ENCODE results near the gene FAM98A. TPM values are rescaled to one million over a fixed set of nuclear protein-coding genes. Genes with fewer than 3 reads are reported as not detected.

The FAM98A gene
- total RNA-seq (10 to 100 TPM; 32.7 to 38.2 TPM), polyA plus RNA-seq (10 to 100 TPM in 1 of 2 donors, 1 to 10 TPM in 1; 6.6 to 22.9 TPM)

GRCh38 chr2:33599175-33599942 lies at the start of gene FAM98A:
TSS of gene FAM98A (minus strand) at chr2:33599299. CDS start at chr2:33599221, 78 bp downstream.
- H3K27ac ChIP-seq (ENCODE audit: low read depth, low read length), result peak within 1 kb of the TSS; percentile 80
- Mint-ChIP-seq H3K36me3 (peaks cover 6 to 19% of the 10 kb centered on the region in 2 donors), H3K27ac (peak within 1 kb of the TSS; percentile 90 to 99 (median 97)), H3K9me3 (peaks cover 0 to 2% (median 0%) of the 10 kb centered on the region in 8 donors), H3K27me3 (no peaks in the 10 kb centered on the region), H3K4me3 (peak within 1 kb of the TSS; percentile 94 to 100 (median 98)), H3K4me1 (peaks cover 23 to 44% (median 35%) of the 10 kb centered on the region in 4 donors)
- peak; percentile 98 to 99 (median 99) for DNase-seq
- ChIA-PET POLR2A (ENCODE audit: partially characterized antibody) (interaction anchor here (0.7 to 3.3 kb wide), 8 partner anchors 13 to 1560 kb away, joined by 3 to 50 read pairs (median 4); partner anchors contain the start of genes DPY30, RASGRP3, SLC30A6 and TTC27), CTCF (ENCODE audit: partially characterized antibody) (interaction anchor here (0.9 to 4.3 kb wide), 5 partner anchors 11 to 227 kb away, joined by 3 to 30 read pairs (median 11); partner anchors contain the start of gene RASGRP3)
- H3K9me3 ChIP-seq (ENCODE audit: control insufficient read depth in 1 of 2, low read length in 2 of 2), result no peaks in the 10 kb centered on the region
- H3K4me3 ChIP-seq (ENCODE audit: low read length in 2 of 2), result peak within 1 kb of the TSS; percentile 63 to 96
- no peaks in the 10 kb centered on the region for H3K36me3 ChIP-seq (ENCODE audit: insufficient read depth, low read length)
- H3K4me1 ChIP-seq (ENCODE audit: insufficient read depth, low read length), result peaks cover 32% of the 10 kb centered on the region
- intact Hi-C loops (cut with micrococcal nuclease), result loop anchor here (1.0 to 5.0 kb wide), 4 partner anchors 16 to 1242 kb away; partner anchors contain the start of genes BIRC6 and TTC27
- H3K27me3 ChIP-seq (ENCODE audit: insufficient read depth, low read length), result no peaks in the 10 kb centered on the region

- H3K4me3 ChIP-seq (ENCODE audit: low read length in 2 of 2), result no peak overlapping the region
- H3K27me3 ChIP-seq (ENCODE audit: insufficient read depth, low read length), result no peaks in the 10 kb centered on the region
- no peaks in the 10 kb centered on the region for H3K36me3 ChIP-seq (ENCODE audit: insufficient read depth, low read length)
- no peaks in the 10 kb centered on the region for H3K4me1 Mint-ChIP-seq
- peaks cover 0 to 3% of the 10 kb centered on the region in 2 donors for H3K36me3 Mint-ChIP-seq
- no peak overlapping the region for H3K27ac Mint-ChIP-seq
- H3K4me3 Mint-ChIP-seq, result no peak overlapping the region
- POLR2A ChIA-PET (ENCODE audit: partially characterized antibody), result no interaction called here
- no peak overlapping the region for H3K27ac ChIP-seq (ENCODE audit: low read depth, low read length)
- peaks cover 3 to 19% (median 10%) of the 10 kb centered on the region in 8 donors for H3K9me3 Mint-ChIP-seq
- CTCF ChIA-PET (ENCODE audit: partially characterized antibody), result no interaction called here
- no peak for DNase-seq
- intact Hi-C loops (cut with micrococcal nuclease), result no loop called here
- no peaks in the 10 kb centered on the region for H3K4me1 ChIP-seq (ENCODE audit: insufficient read depth, low read length)
- H3K27me3 Mint-ChIP-seq, result peaks cover 7% of the 10 kb centered on the region in 2 donors
- H3K9me3 ChIP-seq (ENCODE audit: control insufficient read depth in 1 of 2, low read length in 2 of 2), result no peaks in the 10 kb centered on the region
Observed at GRCh38 chr2:33645861-33646260, 46.8 kb upstream of the FAM98A start.

- POLR2A ChIA-PET (ENCODE audit: partially characterized antibody), result no interaction called here
Observed at GRCh38 chr2:33644215-33644614, 45.1 kb upstream of the FAM98A start.

GRCh38 chr2:33636001-33636400 lies 36.9 kb upstream of the FAM98A start:
- Mint-ChIP-seq H3K4me3 (no peak overlapping the region), H3K9me3 (no peaks in the 10 kb centered on the region), H3K36me3 (no peaks in the 10 kb centered on the region), H3K27ac (no peak overlapping the region), H3K4me1 (no peaks in the 10 kb centered on the region), H3K27me3 (no peaks in the 10 kb centered on the region)
- Histone ChIP-seq H3K27ac (ENCODE audit: low read depth, low read length) (no peak overlapping the region), H3K36me3 (ENCODE audit: insufficient read depth, low read length) (no peaks in the 10 kb centered on the region), H3K4me3 (ENCODE audit: low read length in 2 of 2) (no peak overlapping the region), H3K9me3 (ENCODE audit: control insufficient read depth in 1 of 2, low read length in 2 of 2) (no peaks in the 10 kb centered on the region), H3K27me3 (ENCODE audit: insufficient read depth, low read length) (no peaks in the 10 kb centered on the region), H3K4me1 (ENCODE audit: insufficient read depth, low read length) (no peaks in the 10 kb centered on the region)
- no peak for DNase-seq
- intact Hi-C loops (cut with micrococcal nuclease), result no loop called here
- POLR2A ChIA-PET (ENCODE audit: partially characterized antibody), result no interaction called here
- CTCF ChIA-PET (ENCODE audit: partially characterized antibody), result interaction anchor here (1.0 kb wide), 1 partner anchor 9 kb away, joined by 3 read pairs; no protein-coding TSS in a partner anchor

More at GRCh38 chr2:33644215-33644614, 45.1 kb upstream of the FAM98A start:
- DNase-seq, result no peak
- Mint-ChIP-seq H3K4me3 (no peak overlapping the region), H3K27me3 (peaks cover 5% of the 10 kb centered on the region in 2 donors), H3K9me3 (peaks cover 0 to 19% (median 10%) of the 10 kb centered on the region in 8 donors), H3K27ac (no peak overlapping the region), H3K4me1 (no peaks in the 10 kb centered on the region), H3K36me3 (peaks cover 0 to 3% of the 10 kb centered on the region in 2 donors)
- H3K27me3 ChIP-seq (ENCODE audit: insufficient read depth, low read length), result no peaks in the 10 kb centered on the region
- CTCF ChIA-PET (ENCODE audit: partially characterized antibody), result no interaction called here
- no peaks in the 10 kb centered on the region for H3K4me1 ChIP-seq (ENCODE audit: insufficient read depth, low read length)
- no peak overlapping the region for H3K27ac ChIP-seq (ENCODE audit: low read depth, low read length)
- H3K9me3 ChIP-seq (ENCODE audit: control insufficient read depth in 1 of 2, low read length in 2 of 2), result no peaks in the 10 kb centered on the region
- H3K4me3 ChIP-seq (ENCODE audit: low read length in 2 of 2), result no peak overlapping the region
- intact Hi-C loops (cut with micrococcal nuclease), result no loop called here
- no peaks in the 10 kb centered on the region for H3K36me3 ChIP-seq (ENCODE audit: insufficient read depth, low read length)

DNA sequence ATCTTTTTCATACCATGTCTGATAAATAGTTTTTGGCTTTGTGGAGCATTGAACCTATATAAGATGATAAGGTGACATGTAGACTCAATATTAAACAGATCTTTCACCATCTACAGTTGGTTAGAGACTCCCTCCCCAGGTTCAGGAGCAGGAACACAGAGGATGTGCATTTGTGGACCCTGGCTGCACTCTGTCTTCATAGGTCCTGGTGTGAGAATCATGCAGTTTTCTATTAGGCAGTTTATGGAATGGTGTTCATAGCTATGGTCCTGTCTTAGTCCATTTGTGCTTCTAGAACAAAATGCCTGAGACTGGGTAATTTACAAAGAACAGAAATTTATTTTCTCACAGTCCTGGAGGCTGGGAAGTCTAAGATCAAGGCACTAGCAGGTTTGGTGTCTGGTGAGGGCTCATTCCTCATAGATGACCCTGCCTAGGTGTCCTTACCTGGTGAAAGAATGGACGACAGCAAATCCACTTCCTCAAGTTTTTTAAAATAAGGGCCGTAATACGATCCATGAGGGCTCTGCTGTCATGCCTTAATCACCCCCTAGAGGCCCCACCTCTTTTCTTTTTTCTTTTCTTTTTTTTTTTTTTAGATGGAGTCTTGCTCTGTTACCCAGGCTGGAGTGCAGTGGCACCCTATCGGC lies 35.3 kb upstream of the FAM98A start:
- POLR2A ChIA-PET (ENCODE audit: partially characterized antibody), result interaction anchor here (0.7 kb wide), 1 partner anchor 41 kb away, joined by 3 read pairs; no protein-coding TSS in a partner anchor
- Mint-ChIP-seq H3K4me1 (no peaks in the 10 kb centered on the region), H3K9me3 (peaks cover 0 to 2% (median 0%) of the 10 kb centered on the region in 8 donors), H3K4me3 (no peak overlapping the region), H3K27ac (no peak overlapping the region), H3K36me3 (no peaks in the 10 kb centered on the region), H3K27me3 (no peaks in the 10 kb centered on the region)
- no peak overlapping the region for H3K4me3 ChIP-seq (ENCODE audit: low read length in 2 of 2)
- no peaks in the 10 kb centered on the region for H3K36me3 ChIP-seq (ENCODE audit: insufficient read depth, low read length)
- CTCF ChIA-PET (ENCODE audit: partially characterized antibody), result interaction anchor here (1.2 kb wide), 1 partner anchor 11 kb away, joined by 3 read pairs; no protein-coding TSS in a partner anchor
- H3K27me3 ChIP-seq (ENCODE audit: insufficient read depth, low read length), result no peaks in the 10 kb centered on the region
- DNase-seq, result no peak
- no peak overlapping the region for H3K27ac ChIP-seq (ENCODE audit: low read depth, low read length)
- no peaks in the 10 kb centered on the region for H3K4me1 ChIP-seq (ENCODE audit: insufficient read depth, low read length)
- intact Hi-C loops (cut with micrococcal nuclease), result no loop called here
- H3K9me3 ChIP-seq (ENCODE audit: control insufficient read depth in 1 of 2, low read length in 2 of 2), result no peaks in the 10 kb centered on the region

DNA sequence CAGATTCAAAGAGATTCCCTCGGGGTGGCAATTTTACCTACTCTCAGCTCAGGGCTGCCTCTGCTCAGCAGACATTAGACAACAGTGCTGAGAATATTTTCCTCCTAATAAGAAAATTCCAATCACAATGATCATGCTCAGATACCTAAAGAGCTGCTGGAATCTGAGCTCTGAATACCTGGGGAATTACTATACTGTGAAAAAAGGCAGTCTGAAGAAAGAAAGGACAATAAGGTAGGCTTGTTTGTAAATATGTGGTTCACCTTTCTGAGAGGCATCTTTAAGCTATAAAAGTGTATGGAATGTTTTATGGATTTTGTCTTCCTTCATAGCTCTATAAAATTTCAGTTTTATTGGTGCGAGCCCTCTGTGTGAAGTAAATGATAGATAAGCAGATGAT lies 34.2 kb upstream of the FAM98A start:
- Histone ChIP-seq H3K27me3 (ENCODE audit: insufficient read depth, low read length) (no peaks in the 10 kb centered on the region), H3K4me1 (ENCODE audit: insufficient read depth, low read length) (no peaks in the 10 kb centered on the region), H3K27ac (ENCODE audit: low read depth, low read length) (no peak overlapping the region), H3K9me3 (ENCODE audit: control insufficient read depth in 1 of 2, low read length in 2 of 2) (no peaks in the 10 kb centered on the region), H3K36me3 (ENCODE audit: insufficient read depth, low read length) (no peaks in the 10 kb centered on the region), H3K4me3 (ENCODE audit: low read length in 2 of 2) (no peak overlapping the region)
- Mint-ChIP-seq H3K4me1 (no peaks in the 10 kb centered on the region), H3K27ac (no peak overlapping the region), H3K27me3 (no peaks in the 10 kb centered on the region), H3K36me3 (no peaks in the 10 kb centered on the region), H3K9me3 (peaks cover 0 to 2% (median 0%) of the 10 kb centered on the region in 8 donors), H3K4me3 (no peak overlapping the region)
- DNase-seq, result no peak
- CTCF ChIA-PET (ENCODE audit: partially characterized antibody), result interaction anchor here (1.2 kb wide), 1 partner anchor 9 kb away, joined by 3 read pairs; no protein-coding TSS in a partner anchor
- POLR2A ChIA-PET (ENCODE audit: partially characterized antibody), result no interaction called here
- intact Hi-C loops (cut with micrococcal nuclease), result no loop called here

DNA sequence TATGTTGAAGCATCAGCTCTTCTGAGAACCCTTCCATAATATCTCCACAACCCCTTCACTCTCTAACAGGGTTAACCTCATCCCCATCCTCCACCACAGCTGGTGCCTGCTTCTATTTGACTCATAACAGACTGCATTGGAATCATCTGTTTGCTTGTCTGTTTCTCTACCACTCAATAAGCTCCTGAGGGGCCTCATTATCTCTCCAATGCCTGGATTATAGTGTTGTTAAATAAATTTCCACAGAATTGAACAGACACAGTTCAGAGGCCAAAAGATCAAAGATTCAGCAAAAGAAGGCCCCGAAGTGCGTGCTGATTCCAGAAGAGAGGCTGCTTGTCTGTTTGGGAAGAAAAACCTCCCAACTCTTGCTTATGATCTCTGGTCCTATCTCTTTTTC lies 33.7 kb upstream of the FAM98A start:
- no peaks in the 10 kb centered on the region for H3K36me3 ChIP-seq (ENCODE audit: insufficient read depth, low read length)
- ChIA-PET CTCF (ENCODE audit: partially characterized antibody) (interaction anchor here (1.2 kb wide), 1 partner anchor 9 kb away, joined by 3 read pairs; no protein-coding TSS in a partner anchor), POLR2A (ENCODE audit: partially characterized antibody) (no interaction called here)
- DNase-seq, result no peak
- no peaks in the 10 kb centered on the region for H3K27me3 Mint-ChIP-seq
- H3K4me1 Mint-ChIP-seq, result no peaks in the 10 kb centered on the region
- H3K9me3 ChIP-seq (ENCODE audit: control insufficient read depth in 1 of 2, low read length in 2 of 2), result no peaks in the 10 kb centered on the region
- H3K27ac Mint-ChIP-seq, result no peak overlapping the region
- H3K4me1 ChIP-seq (ENCODE audit: insufficient read depth, low read length), result no peaks in the 10 kb centered on the region
- H3K27ac ChIP-seq (ENCODE audit: low read depth, low read length), result no peak overlapping the region
- H3K27me3 ChIP-seq (ENCODE audit: insufficient read depth, low read length), result no peaks in the 10 kb centered on the region
- H3K4me3 ChIP-seq (ENCODE audit: low read length in 2 of 2), result no peak overlapping the region
- intact Hi-C loops (cut with micrococcal nuclease), result no loop called here
- H3K9me3 Mint-ChIP-seq, result peaks cover 0 to 2% (median 0%) of the 10 kb centered on the region in 8 donors
- no peak overlapping the region for H3K4me3 Mint-ChIP-seq
- no peaks in the 10 kb centered on the region for H3K36me3 Mint-ChIP-seq

Measured in CD4-positive, alpha-beta memory T cell (primary cell).